RWPE1 (cell line): ENCODE measurements around the gene LRP1B.

Source experiments
- CTCF ChIA-PET: fragments of 350-600 bp; sonication (Branson Sonifier 250); formaldehyde crosslinking; extraction: SDS; loops from one replicate; lab custom pipeline; 2021; lab: Yijun Ruan, JAX
- POLR2A ChIA-PET: fragments of 400-600 bp; formaldehyde crosslinking; extraction: SDS; loops from one replicate; lab custom pipeline; 2020; ENCODE audit warnings: antibody characterized with exemption; ENCODE audit not compliant: low non-redundant PET; lab: Yijun Ruan, JAX
- DNase-seq: peaks from one replicate; pipeline ENCODE4 v3.0.0; 2012; ENCODE audit warnings: low spot score
- H3K27ac ChIP-seq: fragments of 450-650 bp; 2 replicates; pipeline ENCODE4 v1.5.1; 2017
- CTCF ChIP-seq: fragments of 450-650 bp; conservative IDR thresholded peaks from 2 replicates; pipeline ENCODE4 v1.5.1; 2017; ENCODE audit warnings: low read depth, mild to moderate bottlenecking

LRP1B gene

GRCh38 chr2:141737492-141738255 is 393.1 kb downstream of the LRP1B start:
- no peak for DNase-seq
- POLR2A ChIA-PET, result no interaction called here
- TF ChIP-seq CTCF, result no peak
- CTCF ChIA-PET, result no interaction called here
- no peak overlapping the region for H3K27ac ChIP-seq

GRCh38 chr2:141736466-141736865 is 394.4 kb downstream of the LRP1B start:
- no peak overlapping the region for H3K27ac ChIP-seq
- ChIA-PET CTCF (no interaction called here), POLR2A (no interaction called here)
- DNase-seq, result no peak
- no peak for TF ChIP-seq CTCF

GRCh38 chr2:141728886-141729285 is 401.9 kb downstream of the LRP1B start:
- no peak for TF ChIP-seq CTCF
- CTCF ChIA-PET, result no interaction called here
- no peak overlapping the region for H3K27ac ChIP-seq
- DNase-seq, result no peak
- POLR2A ChIA-PET, result no interaction called here

- ChIA-PET CTCF (no interaction called here), POLR2A (no interaction called here)
- TF ChIP-seq CTCF, result no peak
- no peak overlapping the region for H3K27ac ChIP-seq
- DNase-seq, result no peak
These were observed 402.7 kb downstream of the LRP1B start for GRCh38 chr2:141728142-141728541.

- H3K27ac ChIP-seq, result no peak overlapping the region
- ChIA-PET POLR2A (no interaction called here), CTCF (no interaction called here)
- no peak for DNase-seq
- TF ChIP-seq CTCF, result no peak
These were observed 406.4 kb downstream of the LRP1B start for GRCh38 chr2:141724426-141724825.

- DNase-seq, result no peak
- ChIA-PET POLR2A (no interaction called here), CTCF (no interaction called here)
- TF ChIP-seq CTCF, result no peak
- H3K27ac ChIP-seq, result no peak overlapping the region
These were observed 407.0 kb downstream of the LRP1B start for GRCh38 chr2:141723814-141724213.
